HCT116 (cell line): Measurements from ENCODE around the gene OR8G1. TPM values are rescaled to one million over a fixed set of nuclear protein-coding genes. Genes with fewer than 3 reads are reported as not detected.

Source experiments
- ATAC-seq: fragments of 200-7000 bp; cut with Tn5 transposase; 2 replicates; pipeline ENCODE4 v1.9.1; 2020; ENCODE audit warnings: mild to moderate bottlenecking, moderate library complexity
- BruUV-seq: library from RNA; stranded (reverse); fragments of 400-500 nt; replicated peaks from 2 replicates; lab custom pipeline; 2021; lab: Mats Ljungman, UMichigan
- CTCF ChIA-PET: fragments of 300-600 bp; sonication (Branson Sonifier 250); formaldehyde crosslinking; loops from one replicate; lab custom pipeline; 2021; ENCODE audit warnings: antibody characterized with exemption; lab: Charles Lee
- POLR2A ChIA-PET: fragments of 300-600, 350-600 bp; sonication (Branson Sonifier 250); formaldehyde crosslinking; loops from one replicate; lab custom pipeline; 2021; ENCODE audit warnings: antibody characterized with exemption; lab: Charles Lee
- RAD21 ChIA-PET, 2 experiments: fragments of 300-600 bp; sonication (Branson Sonifier 250); formaldehyde crosslinking; loops; one replicate each; lab custom pipeline; 2023; ENCODE audit warnings: low total read pairs in 2 of 2; ENCODE audit not compliant: uncharacterized antibody in 2 of 2, unreplicated experiment in 2 of 2, low non-redundant PET in 1 of 2; lab: Charles Lee
- DNase-seq: peaks from one replicate; pipeline ENCODE4 v3.0.0-alpha.2; 2010; ENCODE audit warnings: low read depth, low spot score
- H2AFZ ChIP-seq: fragments of 200-600 bp; shearing (Covaris generic), sonication (generic); 2 replicates; pipeline ENCODE4 v1.6.1; 2017; ENCODE audit warnings: low read depth, mixed run types, mixed read lengths, antibody characterized with exemption, low read length; ENCODE audit not compliant: poor library complexity, severe bottlenecking
- H3K27ac ChIP-seq: 2 replicates; pipeline ENCODE4 v1.5.1; 2012; ENCODE audit warnings: low read depth, low read length
- H3K27me3 ChIP-seq: fragments of 200-600 bp; sonication (generic); 2 replicates; pipeline ENCODE4 v1.6.1; 2016; ENCODE audit warnings: mixed run types, low read length, mixed read lengths; ENCODE audit not compliant: insufficient read depth
- H3K36me3 ChIP-seq, 2 experiments: fragments of 200-500 bp in 1 of 2; fragments of 200-600 bp in 1 of 2; sonication (Bioruptor generic) in 1 of 2; sonication (generic) in 1 of 2; 2 replicates each; pipeline versions ENCODE4 v1.5.1 to v1.6.1; 2014 to 2016; ENCODE audit warnings: low read length in 2 of 2, inconsistent platforms in 1 of 2, mixed read lengths in 1 of 2, mixed run types in 1 of 2; ENCODE audit not compliant: insufficient read depth in 2 of 2, control insufficient read depth in 1 of 2
- H3K4me1 ChIP-seq, 2 experiments: fragments of 200-600 bp in 1 of 2; sonication (generic) in 1 of 2; 2 replicates each; pipeline versions ENCODE4 v1.5.1 to v1.6.1; 2012 to 2017; ENCODE audit warnings: low read length in 2 of 2, inconsistent platforms in 1 of 2, mild to moderate bottlenecking in 1 of 2, mixed read lengths in 1 of 2, mixed run types in 1 of 2, moderate library complexity in 1 of 2; ENCODE audit not compliant: insufficient read depth in 2 of 2, control insufficient read depth in 1 of 2
- H3K4me2 ChIP-seq: fragments of 200-600 bp; sonication (generic); 2 replicates; pipeline ENCODE4 v1.6.1; 2017; ENCODE audit warnings: mixed run types, low read length, mixed read lengths
- H3K4me3 ChIP-seq, 2 experiments: fragments of 200-600 bp in 1 of 2; sonication (generic) in 1 of 2; replicated peaks in 1 of 2; 2 replicates each; pipeline ENCODE4 v1.5.1; 2011 to 2016; ENCODE audit warnings: low read length in 2 of 2, control low read depth in 1 of 2, low read depth in 1 of 2, mild to moderate bottlenecking in 1 of 2, mixed read lengths in 1 of 2, mixed run types in 1 of 2
- H3K79me2 ChIP-seq: fragments of 200-600 bp; sonication (generic); 2 replicates; pipeline ENCODE4 v1.6.1; 2017; ENCODE audit warnings: mild to moderate bottlenecking, mixed run types, low read length, moderate library complexity, mixed read lengths; ENCODE audit not compliant: insufficient read depth
- H3K9ac ChIP-seq: fragments of 200-600 bp; sonication (generic); 2 replicates; pipeline ENCODE4 v1.6.1; 2016; ENCODE audit warnings: low read length, mixed read lengths
- H3K9me2 ChIP-seq: fragments of 200-600 bp; sonication (generic), shearing (Covaris generic); 2 replicates; pipeline ENCODE4 v1.6.1; 2017; ENCODE audit warnings: mixed run types, mild to moderate bottlenecking, moderate library complexity; ENCODE audit not compliant: insufficient read depth
- H3K9me3 ChIP-seq, 2 experiments: fragments of 200-500 bp in 1 of 2; fragments of 200-600 bp in 1 of 2; sonication (Bioruptor generic) in 1 of 2; sonication (generic) in 1 of 2; 2 replicates each; pipeline ENCODE4 v1.6.1; 2014 to 2017; ENCODE audit warnings: low read length in 2 of 2, mixed read lengths in 2 of 2, inconsistent platforms in 1 of 2, low read depth in 1 of 2, mild to moderate bottlenecking in 1 of 2, mixed run types in 1 of 2, moderate library complexity in 1 of 2; ENCODE audit not compliant: control insufficient read depth in 1 of 2, insufficient read depth in 1 of 2
- H4K20me1 ChIP-seq: fragments of 200-600 bp; sonication (generic), shearing (Covaris generic); 2 replicates; pipeline ENCODE4 v1.6.1; 2017; ENCODE audit warnings: mixed run types, mild to moderate bottlenecking, moderate library complexity; ENCODE audit not compliant: insufficient read depth
- CEBPB ChIP-seq: IDR thresholded peaks from 2 replicates; pipeline ENCODE4 v1.6.1; 2012; ENCODE audit warnings: low read depth
- EGR1 ChIP-seq: IDR thresholded peaks from 2 replicates; pipeline ENCODE4 v1.6.1; 2012; ENCODE audit warnings: low read depth
- EZH2 ChIP-seq: fragments of 200-600 bp; sonication (generic); IDR thresholded peaks from 2 replicates; pipeline ENCODE4 v1.6.1; 2017; ENCODE audit warnings: antibody characterized with exemption, mixed run types
- FOSL1 ChIP-seq: IDR thresholded peaks from 2 replicates; pipeline ENCODE4 v1.6.1; 2012; ENCODE audit warnings: low read depth
- JUND ChIP-seq: IDR thresholded peaks from 2 replicates; pipeline ENCODE4 v1.6.1; 2012
- SRF ChIP-seq: IDR thresholded peaks from 2 replicates; pipeline ENCODE4 v1.6.1; 2012; ENCODE audit warnings: low read depth
- ZFX ChIP-seq: fragments of 450-650 bp; IDR thresholded peaks from 2 replicates; pipeline ENCODE4 v1.6.1; 2017
- ZNF274 ChIP-seq: fragments of 200-500 bp; sonication (Bioruptor generic); IDR thresholded peaks from 2 replicates; pipeline ENCODE4 v1.6.1; 2014; ENCODE audit warnings: mild to moderate bottlenecking, low read depth, low read length, inconsistent platforms
- intact Hi-C: fragments of 100-400 bp; cut with micrococcal nuclease; formaldehyde crosslinking; loops from 2 replicates; pipeline ENCODE4 v1.10.0; 2022
- total RNA-seq: library from RNA; stranded (reverse); gene quantifications from one replicate; pipeline ENCODE4 v1.2.1, GENCODE V29; 2021; ENCODE audit not compliant: unreplicated experiment
- TF ChIP-seq, protein P1 (sequence below): IDR thresholded peaks from 2 replicates; pipeline ENCODE4 v1.6.1; 2012
- TF ChIP-seq, protein P2 (sequence below): IDR thresholded peaks from 2 replicates; pipeline ENCODE4 v1.6.1; 2012
- TF ChIP-seq, protein P3 (sequence below), 3 experiments: fragments of 200-600 bp in 1 of 3; sonication (generic) in 1 of 3; IDR thresholded peaks in 2 of 3; conservative IDR thresholded peaks in 1 of 3; 2 replicates each; pipeline ENCODE4 v1.5.1; 2012 to 2017; ENCODE audit warnings: low read depth in 2 of 3, low read length in 2 of 3, antibody characterized with exemption in 1 of 3, borderline replicate concordance in 1 of 3, control low read depth in 1 of 3, mild to moderate bottlenecking in 1 of 3, mixed read lengths in 1 of 3, mixed run types in 1 of 3, moderate library complexity in 1 of 3; ENCODE audit not compliant: insufficient read depth in 1 of 3
- TF ChIP-seq, protein P4 (sequence below): IDR thresholded peaks from 2 replicates; pipeline ENCODE4 v1.6.1; 2012; ENCODE audit warnings: low read depth

OR8G1 gene
- total RNA-seq, 1 experiment from 2014 or later, result not detected

DNA sequence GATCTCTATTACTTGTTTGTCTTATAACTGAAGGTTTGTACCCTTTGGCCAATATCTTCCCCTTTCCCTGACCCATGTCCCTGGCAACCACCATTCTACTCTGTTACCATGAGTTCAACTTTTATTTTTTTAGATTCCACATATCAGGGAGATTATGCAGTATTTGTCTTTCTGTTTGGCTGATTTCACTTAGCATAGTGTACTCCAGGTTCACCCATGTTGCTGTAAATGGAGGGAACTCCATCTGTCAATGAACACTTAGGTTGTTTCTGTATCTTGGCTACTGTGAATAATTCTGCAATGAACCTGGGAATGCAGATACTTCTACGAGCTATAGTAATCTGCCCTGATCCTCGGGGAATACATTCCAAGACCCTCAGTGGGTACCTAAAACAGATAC is 42.9 kb upstream of the OR8G1 start:
- peaks cover 8% of the 10 kb centered on the region for H3K27me3 ChIP-seq
- no TSS peak for BruUV-seq
- TF ChIP-seq, protein P1, sequence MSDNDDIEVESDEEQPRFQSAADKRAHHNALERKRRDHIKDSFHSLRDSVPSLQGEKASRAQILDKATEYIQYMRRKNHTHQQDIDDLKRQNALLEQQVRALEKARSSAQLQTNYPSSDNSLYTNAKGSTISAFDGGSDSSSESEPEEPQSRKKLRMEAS, result no peak
- TF ChIP-seq, protein P2, sequence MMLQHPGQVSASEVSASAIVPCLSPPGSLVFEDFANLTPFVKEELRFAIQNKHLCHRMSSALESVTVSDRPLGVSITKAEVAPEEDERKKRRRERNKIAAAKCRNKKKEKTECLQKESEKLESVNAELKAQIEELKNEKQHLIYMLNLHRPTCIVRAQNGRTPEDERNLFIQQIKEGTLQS, result no peak
- TF ChIP-seq EZH2, result no peak
- TF ChIP-seq EGR1, result no peak
- no peak for TF ChIP-seq SRF
- TF ChIP-seq ZNF274, result no peak
- TF ChIP-seq, protein P3, sequence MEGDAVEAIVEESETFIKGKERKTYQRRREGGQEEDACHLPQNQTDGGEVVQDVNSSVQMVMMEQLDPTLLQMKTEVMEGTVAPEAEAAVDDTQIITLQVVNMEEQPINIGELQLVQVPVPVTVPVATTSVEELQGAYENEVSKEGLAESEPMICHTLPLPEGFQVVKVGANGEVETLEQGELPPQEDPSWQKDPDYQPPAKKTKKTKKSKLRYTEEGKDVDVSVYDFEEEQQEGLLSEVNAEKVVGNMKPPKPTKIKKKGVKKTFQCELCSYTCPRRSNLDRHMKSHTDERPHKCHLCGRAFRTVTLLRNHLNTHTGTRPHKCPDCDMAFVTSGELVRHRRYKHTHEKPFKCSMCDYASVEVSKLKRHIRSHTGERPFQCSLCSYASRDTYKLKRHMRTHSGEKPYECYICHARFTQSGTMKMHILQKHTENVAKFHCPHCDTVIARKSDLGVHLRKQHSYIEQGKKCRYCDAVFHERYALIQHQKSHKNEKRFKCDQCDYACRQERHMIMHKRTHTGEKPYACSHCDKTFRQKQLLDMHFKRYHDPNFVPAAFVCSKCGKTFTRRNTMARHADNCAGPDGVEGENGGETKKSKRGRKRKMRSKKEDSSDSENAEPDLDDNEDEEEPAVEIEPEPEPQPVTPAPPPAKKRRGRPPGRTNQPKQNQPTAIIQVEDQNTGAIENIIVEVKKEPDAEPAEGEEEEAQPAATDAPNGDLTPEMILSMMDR (IDR thresholded peaks at IDR 0.05 in 2 of 3, conservative IDR thresholded peaks at IDR 0.05 in 1 of 3; ENCODE audit: borderline replicate concordance in 1 of 3, insufficient read depth in 1 of 3, low read depth in 2 of 3, low read length in 2 of 3), result no peak
- TF ChIP-seq JUND, result no peak
- TF ChIP-seq, protein P4, sequence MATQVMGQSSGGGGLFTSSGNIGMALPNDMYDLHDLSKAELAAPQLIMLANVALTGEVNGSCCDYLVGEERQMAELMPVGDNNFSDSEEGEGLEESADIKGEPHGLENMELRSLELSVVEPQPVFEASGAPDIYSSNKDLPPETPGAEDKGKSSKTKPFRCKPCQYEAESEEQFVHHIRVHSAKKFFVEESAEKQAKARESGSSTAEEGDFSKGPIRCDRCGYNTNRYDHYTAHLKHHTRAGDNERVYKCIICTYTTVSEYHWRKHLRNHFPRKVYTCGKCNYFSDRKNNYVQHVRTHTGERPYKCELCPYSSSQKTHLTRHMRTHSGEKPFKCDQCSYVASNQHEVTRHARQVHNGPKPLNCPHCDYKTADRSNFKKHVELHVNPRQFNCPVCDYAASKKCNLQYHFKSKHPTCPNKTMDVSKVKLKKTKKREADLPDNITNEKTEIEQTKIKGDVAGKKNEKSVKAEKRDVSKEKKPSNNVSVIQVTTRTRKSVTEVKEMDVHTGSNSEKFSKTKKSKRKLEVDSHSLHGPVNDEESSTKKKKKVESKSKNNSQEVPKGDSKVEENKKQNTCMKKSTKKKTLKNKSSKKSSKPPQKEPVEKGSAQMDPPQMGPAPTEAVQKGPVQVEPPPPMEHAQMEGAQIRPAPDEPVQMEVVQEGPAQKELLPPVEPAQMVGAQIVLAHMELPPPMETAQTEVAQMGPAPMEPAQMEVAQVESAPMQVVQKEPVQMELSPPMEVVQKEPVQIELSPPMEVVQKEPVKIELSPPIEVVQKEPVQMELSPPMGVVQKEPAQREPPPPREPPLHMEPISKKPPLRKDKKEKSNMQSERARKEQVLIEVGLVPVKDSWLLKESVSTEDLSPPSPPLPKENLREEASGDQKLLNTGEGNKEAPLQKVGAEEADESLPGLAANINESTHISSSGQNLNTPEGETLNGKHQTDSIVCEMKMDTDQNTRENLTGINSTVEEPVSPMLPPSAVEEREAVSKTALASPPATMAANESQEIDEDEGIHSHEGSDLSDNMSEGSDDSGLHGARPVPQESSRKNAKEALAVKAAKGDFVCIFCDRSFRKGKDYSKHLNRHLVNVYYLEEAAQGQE, result no peak
- TF ChIP-seq FOSL1, result no peak
- no peak for TF ChIP-seq ZFX
- TF ChIP-seq CEBPB, result no peak
- H3K4me2 ChIP-seq, result no peak overlapping the region
- H3K79me2 ChIP-seq, result no peaks in the 10 kb centered on the region
- ChIA-PET RAD21 (no interaction called here), POLR2A (no interaction called here), CTCF (interaction anchor here (1.3 to 2.2 kb wide), 2 partner anchors 126 to 129 kb away, joined by 3 to 9 read pairs; no protein-coding TSS in a partner anchor)
- no peaks in the 10 kb centered on the region for H3K9me2 ChIP-seq
- no peaks in the 10 kb centered on the region for H3K36me3 ChIP-seq
- H3K27ac ChIP-seq, result no peak overlapping the region
- intact Hi-C loops, result no loop called here
- H3K4me3 ChIP-seq, result no peak overlapping the region
- no peak overlapping the region for H2AFZ ChIP-seq
- H3K4me1 ChIP-seq, result no peaks in the 10 kb centered on the region
- no peaks in the 10 kb centered on the region for H4K20me1 ChIP-seq
- no peak overlapping the region for H3K9ac ChIP-seq
- DNase-seq (no peak), ATAC-seq (no peak)
- no peaks in the 10 kb centered on the region for H3K9me3 ChIP-seq
